NCI-H2196 (cell line): ENCODE measurements around the gene SKAP1.
"Not testable (repeated sequence)": the region's sequence is repeated elsewhere in the genome, so short reads cannot be mapped to it uniquely, and the experiment has no call there.

Experiments used
- DNase-seq: peaks from one replicate; lab custom pipeline; 2025; ENCODE audit not compliant: unreplicated experiment; lab: John Stamatoyannopoulos, UW

The SKAP1 gene

GRCh38 chr17:48247038-48247437, 183.0 kb downstream of the SKAP1 start:
- no peak for DNase-seq

GRCh38 chr17:48246612-48247011, 183.4 kb downstream of the SKAP1 start:
- DNase-seq = no peak

- not testable (repeated sequence) for DNase-seq
Observed at GRCh38 chr17:48245465-48246033, 184.5 kb downstream of the SKAP1 start.

GRCh38 chr17:48244814-48245213, 185.2 kb downstream of the SKAP1 start:
- DNase-seq = no peak

GRCh38 chr17:48244121-48244711, 185.8 kb downstream of the SKAP1 start:
- no peak for DNase-seq

- DNase-seq = no peak
Observed at GRCh38 chr17:48241770-48242497, 188.1 kb downstream of the SKAP1 start.

- DNase-seq = no peak
Observed at GRCh38 chr17:48241131-48241591, 188.9 kb downstream of the SKAP1 start.

- DNase-seq = no peak
Observed at GRCh38 chr17:48240562-48241130, 189.4 kb downstream of the SKAP1 start.

- DNase-seq = no peak
Observed at GRCh38 chr17:48240122-48240521, 189.9 kb downstream of the SKAP1 start.

- no peak for DNase-seq
Observed at GRCh38 chr17:48239603-48239995, 190.4 kb downstream of the SKAP1 start.

GRCh38 chr17:48238933-48239602, 190.9 kb downstream of the SKAP1 start:
- DNase-seq = no peak

- DNase-seq = no peak
Observed at GRCh38 chr17:48237456-48237855, 192.6 kb downstream of the SKAP1 start.

- no peak for DNase-seq
Observed at GRCh38 chr17:48236681-48237134, 193.3 kb downstream of the SKAP1 start.

- no peak for DNase-seq
Observed at GRCh38 chr17:48234922-48235321, 195.1 kb downstream of the SKAP1 start.

- no peak for DNase-seq
Observed at GRCh38 chr17:48231995-48232959, 197.7 kb downstream of the SKAP1 start.

- no peak for DNase-seq
Observed at GRCh38 chr17:48229936-48230335, 200.1 kb downstream of the SKAP1 start.

GRCh38 chr17:48228720-48229119, 201.3 kb downstream of the SKAP1 start:
- DNase-seq = no peak

- DNase-seq = no peak
Observed at GRCh38 chr17:48225725-48226567, 204.1 kb downstream of the SKAP1 start.

- DNase-seq = no peak
Observed at GRCh38 chr17:48223945-48224344, 206.1 kb downstream of the SKAP1 start.
